Measurements from ENCODE around the gene GPC2. TPM values are rescaled to one million over a fixed set of nuclear protein-coding genes. Genes with fewer than 3 reads are reported as not detected.

Gene GPC2
- total RNA-seq, 1 experiment from 2014 or later, result 17.9 TPM

- TF ChIP-seq, protein P1, sequence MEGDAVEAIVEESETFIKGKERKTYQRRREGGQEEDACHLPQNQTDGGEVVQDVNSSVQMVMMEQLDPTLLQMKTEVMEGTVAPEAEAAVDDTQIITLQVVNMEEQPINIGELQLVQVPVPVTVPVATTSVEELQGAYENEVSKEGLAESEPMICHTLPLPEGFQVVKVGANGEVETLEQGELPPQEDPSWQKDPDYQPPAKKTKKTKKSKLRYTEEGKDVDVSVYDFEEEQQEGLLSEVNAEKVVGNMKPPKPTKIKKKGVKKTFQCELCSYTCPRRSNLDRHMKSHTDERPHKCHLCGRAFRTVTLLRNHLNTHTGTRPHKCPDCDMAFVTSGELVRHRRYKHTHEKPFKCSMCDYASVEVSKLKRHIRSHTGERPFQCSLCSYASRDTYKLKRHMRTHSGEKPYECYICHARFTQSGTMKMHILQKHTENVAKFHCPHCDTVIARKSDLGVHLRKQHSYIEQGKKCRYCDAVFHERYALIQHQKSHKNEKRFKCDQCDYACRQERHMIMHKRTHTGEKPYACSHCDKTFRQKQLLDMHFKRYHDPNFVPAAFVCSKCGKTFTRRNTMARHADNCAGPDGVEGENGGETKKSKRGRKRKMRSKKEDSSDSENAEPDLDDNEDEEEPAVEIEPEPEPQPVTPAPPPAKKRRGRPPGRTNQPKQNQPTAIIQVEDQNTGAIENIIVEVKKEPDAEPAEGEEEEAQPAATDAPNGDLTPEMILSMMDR (IDR thresholded peaks at IDR 0.05 in 2 of 3, conservative IDR thresholded peaks at IDR 0.05 in 1 of 3; ENCODE audit: borderline replicate concordance in 1 of 3, insufficient read depth in 1 of 3, low read depth in 2 of 3, low read length in 2 of 3), result no peak
- TF ChIP-seq EGR1 (IDR thresholded peaks at IDR 0.05; ENCODE audit: low read depth) (no peak), ZFX (IDR thresholded peaks at IDR 0.05) (no peak), ZBTB33 (IDR thresholded peaks at IDR 0.05; ENCODE audit: extremely low read depth, insufficient replicate concordance, low read length) (no peak)
Measured at GRCh38 chr7:100122568-100122967, 54.6 kb downstream of the GPC2 start (continued).

GRCh38 chr7:100122067-100122466 is 55.1 kb downstream of the GPC2 start:
- DNase-seq (ENCODE audit: low read depth, low spot score) (no peak), ATAC-seq (no peak)
- Histone ChIP-seq H3K9ac (ENCODE audit: low read length) (no peak overlapping the region), H4K20me1 (ENCODE audit: insufficient read depth) (no peaks in the 10 kb centered on the region), H3K27me3 (ENCODE audit: insufficient read depth, low read length) (no peaks in the 10 kb centered on the region), H3K27ac (ENCODE audit: low read depth, low read length) (no peak overlapping the region), H3K9me2 (ENCODE audit: insufficient read depth) (no peaks in the 10 kb centered on the region), H3K36me3 (ENCODE audit: control insufficient read depth in 1 of 2, insufficient read depth in 2 of 2, low read length in 2 of 2) (no peaks in the 10 kb centered on the region), H3K9me3 (ENCODE audit: control insufficient read depth in 1 of 2, insufficient read depth in 1 of 2, low read depth in 1 of 2, low read length in 2 of 2) (no peaks in the 10 kb centered on the region), H2AFZ (ENCODE audit: low read depth, low read length, poor library complexity, severe bottlenecking) (no peak overlapping the region), H3K4me1 (ENCODE audit: control insufficient read depth in 1 of 2, insufficient read depth in 2 of 2, low read length in 2 of 2) (peaks cover 17 to 35% of the 10 kb centered on the region in 2 experiments), H3K79me2 (ENCODE audit: insufficient read depth, low read length) (peaks cover 19% of the 10 kb centered on the region), H3K4me3 (replicated peaks in 1 of 2; ENCODE audit: low read depth in 1 of 2, low read length in 2 of 2) (no peak overlapping the region), H3K4me2 (ENCODE audit: low read length) (no peak overlapping the region)
- intact Hi-C loops (cut with micrococcal nuclease), result no loop called here
- ChIA-PET RAD21 (ENCODE audit: low non-redundant PET in 1 of 2, low total read pairs in 2 of 2, uncharacterized antibody in 2 of 2, unreplicated experiment in 2 of 2) (no interaction called here), CTCF (interaction anchor here (1.3 to 1.7 kb wide), 2 partner anchors 8 to 9 kb away, joined by 3 to 4 read pairs; no protein-coding TSS in a partner anchor), POLR2A (no interaction called here)
- no TSS peak for BruUV-seq (replicated peaks)
- no peak for TF ChIP-seq ELF1 (IDR thresholded peaks at IDR 0.05; ENCODE audit: borderline replicate concordance, low read depth)
- TF ChIP-seq SP1 (IDR thresholded peaks at IDR 0.05; ENCODE audit: low read depth), result no peak
- TF ChIP-seq FOSL1 (IDR thresholded peaks at IDR 0.05; ENCODE audit: low read depth), result no peak
- no peak for TF ChIP-seq POLR2A (IDR thresholded peaks at IDR 0.05; ENCODE audit: borderline replicate concordance, extremely low read depth, insufficient read depth, insufficient read length)
- no peak for TF ChIP-seq CBX3 (IDR thresholded peaks at IDR 0.05; ENCODE audit: low read depth)
- TF ChIP-seq REST (IDR thresholded peaks at IDR 0.05; ENCODE audit: low read depth), result no peak
- TF ChIP-seq SIN3A (IDR thresholded peaks at IDR 0.05; ENCODE audit: low read depth), result no peak
- TF ChIP-seq ZFX (IDR thresholded peaks at IDR 0.05), result no peak
- TF ChIP-seq ZBTB33 (IDR thresholded peaks at IDR 0.05; ENCODE audit: extremely low read depth, insufficient replicate concordance, low read length), result no peak
- TF ChIP-seq RAD21 (IDR thresholded peaks at IDR 0.05; ENCODE audit: low read depth), result no peak
- TF ChIP-seq POLR2AphosphoS5 (IDR thresholded peaks at IDR 0.05; ENCODE audit: low read depth, low read length), result no peak
- TF ChIP-seq EZH2phosphoT487 (IDR thresholded peaks at IDR 0.05; ENCODE audit: borderline replicate concordance), result no peak
- TF ChIP-seq EZH2 (IDR thresholded peaks at IDR 0.05), result no peak
- TF ChIP-seq MAX (IDR thresholded peaks at IDR 0.05), result no peak

Measured in HCT116 (cell line).